ENCODE data around the gene RALGPS1. TPM values are rescaled to one million over a fixed set of nuclear protein-coding genes. Genes with fewer than 3 reads are reported as not detected.

RALGPS1 gene
- total RNA-seq, 2 experiments from 2014 or later, result 1.9 to 2.2 TPM

DNA sequence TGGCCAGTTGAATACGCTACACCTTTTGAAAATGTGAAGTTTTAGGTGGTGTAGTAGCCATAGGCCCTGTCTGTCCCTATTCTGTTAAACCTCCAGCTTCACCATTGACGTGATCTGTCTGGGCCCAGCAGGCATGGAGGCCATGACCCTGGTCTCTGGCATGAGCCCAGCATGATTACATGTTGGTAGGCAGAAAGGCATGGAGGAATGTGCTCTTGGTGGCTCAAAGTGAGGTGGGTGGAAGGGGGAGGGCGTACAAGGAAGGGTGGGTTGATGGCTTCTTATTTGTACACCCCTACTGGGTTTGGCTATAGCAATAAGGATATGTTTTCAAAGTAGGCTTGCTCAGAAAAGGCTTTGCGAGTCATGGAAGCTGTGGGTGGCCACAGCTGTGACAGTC lies 23.7 kb downstream of the RALGPS1 start:
- peaks cover 9% of the 10 kb centered on the region for H3K27me3 Mint-ChIP-seq
- intact Hi-C loops (cut with micrococcal nuclease), result no loop called here
- H3K4me3 Mint-ChIP-seq, result no peak overlapping the region
- no peak for ATAC-seq
- ChIA-PET POLR2A (no interaction called here), CTCF (interaction anchor here (1.4 to 5.7 kb wide), 2 partner anchors 261 to 277 kb away, joined by 4 to 81 read pairs; no protein-coding TSS in a partner anchor)
- H3K27ac Mint-ChIP-seq, result no peak overlapping the region
- TF ChIP-seq, protein P1, sequence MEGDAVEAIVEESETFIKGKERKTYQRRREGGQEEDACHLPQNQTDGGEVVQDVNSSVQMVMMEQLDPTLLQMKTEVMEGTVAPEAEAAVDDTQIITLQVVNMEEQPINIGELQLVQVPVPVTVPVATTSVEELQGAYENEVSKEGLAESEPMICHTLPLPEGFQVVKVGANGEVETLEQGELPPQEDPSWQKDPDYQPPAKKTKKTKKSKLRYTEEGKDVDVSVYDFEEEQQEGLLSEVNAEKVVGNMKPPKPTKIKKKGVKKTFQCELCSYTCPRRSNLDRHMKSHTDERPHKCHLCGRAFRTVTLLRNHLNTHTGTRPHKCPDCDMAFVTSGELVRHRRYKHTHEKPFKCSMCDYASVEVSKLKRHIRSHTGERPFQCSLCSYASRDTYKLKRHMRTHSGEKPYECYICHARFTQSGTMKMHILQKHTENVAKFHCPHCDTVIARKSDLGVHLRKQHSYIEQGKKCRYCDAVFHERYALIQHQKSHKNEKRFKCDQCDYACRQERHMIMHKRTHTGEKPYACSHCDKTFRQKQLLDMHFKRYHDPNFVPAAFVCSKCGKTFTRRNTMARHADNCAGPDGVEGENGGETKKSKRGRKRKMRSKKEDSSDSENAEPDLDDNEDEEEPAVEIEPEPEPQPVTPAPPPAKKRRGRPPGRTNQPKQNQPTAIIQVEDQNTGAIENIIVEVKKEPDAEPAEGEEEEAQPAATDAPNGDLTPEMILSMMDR (IDR thresholded peaks at IDR 0.05), result no peak
- no peak for DNase-seq
- peaks cover 4% of the 10 kb centered on the region for H3K4me1 Mint-ChIP-seq (ENCODE audit: low read depth)
- no peaks in the 10 kb centered on the region for H3K9me3 Mint-ChIP-seq
- H3K36me3 Mint-ChIP-seq (ENCODE audit: low read depth), result no peaks in the 10 kb centered on the region

DNA sequence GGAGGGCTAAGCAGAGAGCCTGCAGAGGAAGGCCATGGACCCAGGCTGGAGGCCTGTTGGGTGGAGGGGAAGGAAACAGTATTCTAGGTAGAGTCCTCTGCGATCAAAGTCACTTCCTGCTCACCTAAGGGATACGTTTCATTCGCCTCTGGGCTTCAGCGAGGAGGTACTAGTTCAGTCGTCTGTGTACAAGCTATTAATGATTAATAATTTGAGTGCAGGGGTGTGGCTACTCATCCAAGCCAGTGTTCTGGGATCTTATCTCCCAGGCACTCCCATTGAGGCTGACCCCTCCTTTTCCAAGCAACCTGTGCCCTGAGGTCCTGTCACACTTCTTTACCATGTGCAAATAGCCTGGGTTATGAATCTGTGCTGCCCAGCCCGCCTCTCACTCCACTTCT lies 25.2 kb downstream of the RALGPS1 start:
- Mint-ChIP-seq H3K4me1 (ENCODE audit: low read depth) (peaks cover 4% of the 10 kb centered on the region), H3K4me3 (no peak overlapping the region), H3K27ac (no peak overlapping the region), H3K36me3 (ENCODE audit: low read depth) (no peaks in the 10 kb centered on the region), H3K27me3 (peaks cover 10% of the 10 kb centered on the region), H3K9me3 (no peaks in the 10 kb centered on the region)
- intact Hi-C loops (cut with micrococcal nuclease), result loop anchor here (1.0 kb wide), 1 partner anchor 259 kb away; no protein-coding TSS in a partner anchor
- DNase-seq (no peak), ATAC-seq (no peak)
- ChIA-PET CTCF (interaction anchor here (0.7 to 5.7 kb wide), 12 partner anchors 10 to 259 kb away, joined by 3 to 81 read pairs (median 4); partner anchors contain the start of gene RALGPS1), POLR2A (no interaction called here)
- TF ChIP-seq, protein P1 (IDR thresholded peaks at IDR 0.05), result no peak

DNA sequence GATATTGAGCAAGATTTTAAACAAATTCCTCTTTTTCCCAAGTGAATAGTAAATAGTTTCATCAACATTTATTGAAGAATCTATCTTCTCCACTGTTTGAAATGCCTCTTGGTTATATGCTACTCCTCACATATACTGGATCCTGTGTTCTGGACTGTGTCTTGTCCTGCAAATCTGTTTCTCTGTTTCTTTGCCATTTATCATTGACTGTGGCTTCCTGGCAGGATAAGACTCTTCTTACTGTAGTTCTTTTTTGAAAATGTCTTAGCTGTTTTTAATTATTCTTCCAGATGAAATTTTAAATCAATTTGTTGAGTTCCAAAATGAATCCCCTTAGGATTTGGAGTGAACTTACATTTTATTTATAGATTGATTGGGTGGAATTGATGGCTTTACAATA lies 27.8 kb downstream of the RALGPS1 start:
- DNase-seq (no peak), ATAC-seq (no peak)
- no peak overlapping the region for H3K4me3 Mint-ChIP-seq
- intact Hi-C loops (cut with micrococcal nuclease), result no loop called here
- ChIA-PET CTCF (interaction anchor here (0.6 to 5.7 kb wide), 8 partner anchors 11 to 302 kb away, joined by 3 to 81 read pairs (median 4); no protein-coding TSS in a partner anchor), POLR2A (no interaction called here)
- no peaks in the 10 kb centered on the region for H3K36me3 Mint-ChIP-seq (ENCODE audit: low read depth)
- TF ChIP-seq, protein P1 (IDR thresholded peaks at IDR 0.05), result no peak
- no peak overlapping the region for H3K27ac Mint-ChIP-seq
- no peaks in the 10 kb centered on the region for H3K9me3 Mint-ChIP-seq
- H3K4me1 Mint-ChIP-seq (ENCODE audit: low read depth), result peaks cover 4% of the 10 kb centered on the region
- peaks cover 13% of the 10 kb centered on the region for H3K27me3 Mint-ChIP-seq

DNA sequence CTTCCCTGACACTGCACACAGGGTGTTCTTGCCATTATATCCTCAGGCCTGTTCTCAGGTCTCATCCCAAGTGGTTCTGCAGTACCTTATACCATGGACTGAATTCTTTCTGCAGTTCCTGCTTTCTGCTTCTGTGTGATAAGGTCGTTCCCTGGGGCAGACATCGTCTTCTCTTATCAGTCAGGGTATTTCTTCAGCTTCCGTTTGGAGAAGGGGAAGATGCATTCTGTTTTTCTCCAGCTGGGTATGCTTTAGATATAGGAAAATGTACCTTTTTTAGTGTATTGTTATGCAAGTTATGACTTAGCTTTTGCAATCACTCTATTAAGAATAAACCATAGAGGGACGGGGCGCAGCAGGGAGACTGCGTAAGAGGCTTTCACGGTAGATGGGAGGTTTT lies 31.1 kb downstream of the RALGPS1 start:
- intact Hi-C loops (cut with micrococcal nuclease), result no loop called here
- TF ChIP-seq, protein P1 (IDR thresholded peaks at IDR 0.05), result no peak
- ChIA-PET POLR2A (no interaction called here), CTCF (no interaction called here)
- Mint-ChIP-seq H3K27me3 (peaks cover 11% of the 10 kb centered on the region), H3K4me3 (no peak overlapping the region), H3K36me3 (ENCODE audit: low read depth) (no peaks in the 10 kb centered on the region), H3K27ac (no peak overlapping the region), H3K4me1 (ENCODE audit: low read depth) (peaks cover 2% of the 10 kb centered on the region), H3K9me3 (no peaks in the 10 kb centered on the region)
- no peak for ATAC-seq
- DNase-seq, result no peak

DNA sequence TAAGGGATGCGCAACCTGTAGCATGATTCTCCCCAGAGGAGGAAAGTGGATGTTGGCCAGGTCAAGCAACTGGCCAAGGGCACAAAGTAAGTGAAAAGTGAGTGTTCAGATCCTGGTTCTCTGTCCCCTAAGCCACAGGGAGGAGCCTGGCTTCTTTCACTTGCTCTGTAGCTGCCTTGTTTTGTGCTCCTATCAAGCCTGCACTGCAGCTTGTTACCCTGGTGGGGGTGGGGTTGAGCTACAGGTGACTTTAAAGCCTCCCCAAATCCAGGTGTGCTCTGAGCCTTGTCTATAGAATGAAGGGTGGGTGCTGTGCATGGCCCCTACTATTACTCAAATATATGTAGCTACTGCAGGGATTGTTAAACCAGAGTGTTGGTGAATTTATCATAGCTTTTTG lies 32.9 kb downstream of the RALGPS1 start:
- TF ChIP-seq, protein P1 (IDR thresholded peaks at IDR 0.05), result no peak
- ChIA-PET CTCF (interaction anchor here (1.9 kb wide), 1 partner anchor 251 kb away, joined by 5 read pairs; no protein-coding TSS in a partner anchor), POLR2A (interaction anchor here (1.1 kb wide), 1 partner anchor 34 kb away, joined by 3 read pairs; no protein-coding TSS in a partner anchor)
- ATAC-seq, result peak; percentile 27
- peak; percentile 17 for DNase-seq
- Mint-ChIP-seq H3K4me3 (no peak overlapping the region), H3K4me1 (ENCODE audit: low read depth) (no peaks in the 10 kb centered on the region), H3K36me3 (ENCODE audit: low read depth) (no peaks in the 10 kb centered on the region), H3K27me3 (peaks cover 7% of the 10 kb centered on the region), H3K27ac (no peak overlapping the region), H3K9me3 (no peaks in the 10 kb centered on the region)
- intact Hi-C loops (cut with micrococcal nuclease), result no loop called here
